HEK293 (cell line): Measurements from ENCODE around the gene STAB2.

Source experiments
- CTCF ChIA-PET: fragments of 350-600 bp; formaldehyde crosslinking; extraction: SDS; loops from one replicate; lab custom pipeline; 2021; ENCODE audit warnings: antibody characterized with exemption; lab: Yijun Ruan, JAX
- POLR2A ChIA-PET: fragments of 300-600 bp; formaldehyde crosslinking; extraction: SDS; loops from one replicate; lab custom pipeline; 2020; ENCODE audit warnings: antibody characterized with exemption, inconsistent platforms; lab: Yijun Ruan, JAX
- H3K27ac ChIP-seq: fragments of 200-500 bp; sonication (Bioruptor generic); 2 replicates; pipeline ENCODE4 v1.5.1; 2014; ENCODE audit warnings: low read depth, low read length, control low read depth, inconsistent platforms; ENCODE audit errors: extremely low read depth
- H3K36me3 ChIP-seq, 2 experiments: fragments of 200-500 bp in 1 of 2; sonication (Bioruptor generic) in 1 of 2; 1 replicate in 1 of 2; 2 replicates in 1 of 2; pipeline ENCODE4 v1.5.1; 2014 to 2017; ENCODE audit warnings: inconsistent platforms in 2 of 2, low read length in 2 of 2; ENCODE audit not compliant: control insufficient read depth in 2 of 2, insufficient read depth in 1 of 2
- H3K4me1 ChIP-seq: fragments of 200-500 bp; sonication (Bioruptor generic); 2 replicates; pipeline ENCODE4 v1.5.1; 2014; ENCODE audit warnings: mild to moderate bottlenecking, low read length, inconsistent platforms; ENCODE audit not compliant: control insufficient read depth, insufficient read depth
- H3K4me3 ChIP-seq: 2 replicates; pipeline ENCODE4 v1.5.1; 2011; ENCODE audit warnings: low read depth, mild to moderate bottlenecking, control low read depth, low read length, moderate library complexity
- H3K9me3 ChIP-seq: fragments of 200-500 bp; sonication (Bioruptor generic); 2 replicates; pipeline ENCODE4 v1.5.1; 2014; ENCODE audit warnings: low read depth, low read length, inconsistent platforms; ENCODE audit not compliant: control insufficient read depth, insufficient read depth
- ATF2 ChIP-seq: fragments of 450-650 bp; formaldehyde crosslinking; IDR thresholded peaks from 2 replicates; pipeline ENCODE4 v1.5.1; 2016; ENCODE audit warnings: missing biosample characterization, missing genetic modification characterization, low read depth
- EGR2 ChIP-seq: fragments of 450-650 bp; formaldehyde crosslinking; IDR thresholded peaks from 2 replicates; pipeline ENCODE4 v1.5.1; 2016; ENCODE audit warnings: low read depth, missing biosample characterization, missing genetic modification characterization
- GLI4 ChIP-seq: fragments of 450-650 bp; formaldehyde crosslinking; IDR thresholded peaks from 2 replicates; pipeline ENCODE4 v1.5.1; 2016; ENCODE audit warnings: missing biosample characterization, missing genetic modification characterization
- GLIS1 ChIP-seq: fragments of 450-650 bp; formaldehyde crosslinking; IDR thresholded peaks from 2 replicates; pipeline ENCODE4 v1.5.1; 2016; ENCODE audit warnings: missing biosample characterization, missing genetic modification characterization
- GLIS2 ChIP-seq: fragments of 450-650 bp; formaldehyde crosslinking; IDR thresholded peaks from 2 replicates; pipeline ENCODE4 v1.5.1; 2016; ENCODE audit warnings: missing biosample characterization, missing genetic modification characterization
- HOXA7 ChIP-seq: sonication (generic); formaldehyde crosslinking; IDR thresholded peaks from 2 replicates; pipeline ENCODE4 v1.8.1; 2022; ENCODE audit warnings: missing genetic modification reagents, borderline replicate concordance
- KLF16 ChIP-seq: fragments of 450-650 bp; formaldehyde crosslinking; IDR thresholded peaks from 2 replicates; pipeline ENCODE4 v1.5.1; 2017; ENCODE audit warnings: missing biosample characterization, missing genetic modification characterization
- OSR2 ChIP-seq: fragments of 450-650 bp; formaldehyde crosslinking; IDR thresholded peaks from 2 replicates; pipeline ENCODE4 v1.5.1; 2016; ENCODE audit warnings: missing biosample characterization, missing genetic modification characterization
- SALL2 ChIP-seq: fragments of 450-650 bp; formaldehyde crosslinking; IDR thresholded peaks from 2 replicates; pipeline ENCODE4 v1.5.0; 2017; ENCODE audit warnings: missing biosample characterization, mild to moderate bottlenecking, missing genetic modification characterization, borderline replicate concordance
- SCRT2 ChIP-seq: fragments of 450-650 bp; formaldehyde crosslinking; IDR thresholded peaks from 2 replicates; pipeline ENCODE4 v1.5.1; 2016; ENCODE audit warnings: missing biosample characterization, missing genetic modification characterization
- ZFHX2 ChIP-seq: fragments of 450-650 bp; formaldehyde crosslinking; conservative IDR thresholded peaks from 2 replicates; pipeline ENCODE4 v1.5.1; 2016; ENCODE audit warnings: missing biosample characterization, missing genetic modification characterization
- ZFP37 ChIP-seq: fragments of 450-650 bp; formaldehyde crosslinking; IDR thresholded peaks from 2 replicates; pipeline ENCODE4 v1.5.1; 2016; ENCODE audit warnings: missing biosample characterization, missing genetic modification characterization
- ZIC2 ChIP-seq: fragments of 450-650 bp; formaldehyde crosslinking; IDR thresholded peaks from 2 replicates; pipeline ENCODE4 v1.5.1; 2016; ENCODE audit warnings: missing biosample characterization, missing genetic modification characterization
- ZNF10 ChIP-seq: fragments of 450-650 bp; formaldehyde crosslinking; IDR thresholded peaks from 2 replicates; pipeline ENCODE4 v1.5.1; 2017; ENCODE audit warnings: missing biosample characterization, missing genetic modification characterization
- ZNF121 ChIP-seq: fragments of 450-650 bp; formaldehyde crosslinking; IDR thresholded peaks from 2 replicates; pipeline ENCODE4 v1.5.1; 2016; ENCODE audit warnings: missing biosample characterization, missing genetic modification characterization
- ZNF133 ChIP-seq: fragments of 450-650 bp; formaldehyde crosslinking; IDR thresholded peaks from 2 replicates; pipeline ENCODE4 v1.5.1; 2016; ENCODE audit warnings: missing biosample characterization, missing genetic modification characterization
- ZNF16 ChIP-seq: fragments of 450-650 bp; formaldehyde crosslinking; IDR thresholded peaks from 2 replicates; pipeline ENCODE4 v1.5.1; 2016; ENCODE audit warnings: low read depth, missing biosample characterization, missing genetic modification characterization
- ZNF221 ChIP-seq: fragments of 450-650 bp; formaldehyde crosslinking; IDR thresholded peaks from 2 replicates; pipeline ENCODE4 v1.5.1; 2017; ENCODE audit warnings: missing biosample characterization, missing genetic modification characterization, borderline replicate concordance
- ZNF398 ChIP-seq: fragments of 450-650 bp; formaldehyde crosslinking; IDR thresholded peaks from 2 replicates; pipeline ENCODE4 v1.5.1; 2017; ENCODE audit warnings: missing biosample characterization, missing genetic modification characterization
- ZNF621 ChIP-seq: fragments of 450-650 bp; formaldehyde crosslinking; IDR thresholded peaks from 2 replicates; pipeline ENCODE4 v1.5.1; 2017; ENCODE audit warnings: missing biosample characterization, missing genetic modification characterization
- ZSCAN4 ChIP-seq: fragments of 450-650 bp; formaldehyde crosslinking; IDR thresholded peaks from 2 replicates; pipeline ENCODE4 v1.5.1; 2017; ENCODE audit warnings: missing biosample characterization, missing genetic modification characterization
- ZXDB ChIP-seq: fragments of 450-650 bp; formaldehyde crosslinking; IDR thresholded peaks from 2 replicates; pipeline ENCODE4 v1.5.1; 2016; ENCODE audit warnings: missing biosample characterization, missing genetic modification characterization
- TF ChIP-seq, protein P1 (sequence below): fragments of 450-650 bp; formaldehyde crosslinking; IDR thresholded peaks from 2 replicates; pipeline ENCODE4 v1.5.1; 2016; ENCODE audit warnings: missing biosample characterization, missing genetic modification characterization
- TF ChIP-seq, protein P2 (sequence below): fragments of 450-650 bp; IDR thresholded peaks from 2 replicates; pipeline ENCODE4 v1.5.1; 2018; ENCODE audit warnings: missing biosample characterization, missing genetic modification characterization

STAB2 gene

GRCh38 chr12:103657331-103657730 lies 70.3 kb downstream of the STAB2 start:
- no peaks in the 10 kb centered on the region for H3K36me3 ChIP-seq
- H3K27ac ChIP-seq = no peak overlapping the region
- TF ChIP-seq ZNF16 (no peak), ZSCAN4 (tag by site-specific recombination) (no peak), ZNF10 (tag by site-specific recombination) (no peak)
- TF ChIP-seq, protein P1, sequence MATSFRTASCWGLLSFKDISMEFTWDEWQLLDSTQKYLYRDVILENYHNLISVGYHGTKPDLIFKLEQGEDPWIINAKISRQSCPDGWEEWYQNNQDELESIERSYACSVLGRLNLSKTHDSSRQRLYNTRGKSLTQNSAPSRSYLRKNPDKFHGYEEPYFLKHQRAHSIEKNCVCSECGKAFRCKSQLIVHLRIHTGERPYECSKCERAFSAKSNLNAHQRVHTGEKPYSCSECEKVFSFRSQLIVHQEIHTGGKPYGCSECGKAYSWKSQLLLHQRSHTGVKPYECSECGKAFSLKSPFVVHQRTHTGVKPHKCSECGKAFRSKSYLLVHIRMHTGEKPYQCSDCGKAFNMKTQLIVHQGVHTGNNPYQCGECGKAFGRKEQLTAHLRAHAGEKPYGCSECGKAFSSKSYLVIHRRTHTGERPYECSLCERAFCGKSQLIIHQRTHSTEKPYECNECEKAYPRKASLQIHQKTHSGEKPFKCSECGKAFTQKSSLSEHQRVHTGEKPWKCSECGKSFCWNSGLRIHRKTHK = no peak
- H3K9me3 ChIP-seq = no peaks in the 10 kb centered on the region
- H3K4me3 ChIP-seq = no peak overlapping the region
- H3K4me1 ChIP-seq = no peaks in the 10 kb centered on the region
- POLR2A ChIA-PET = no interaction called here
- CTCF ChIA-PET = interaction anchor here (0.9 to 1.1 kb wide), 2 partner anchors 22 to 24 kb away, joined by 3 to 4 read pairs; no protein-coding TSS in a partner anchor

GRCh38 chr12:103664626-103665025 lies 77.6 kb downstream of the STAB2 start:
- ChIA-PET POLR2A (no interaction called here), CTCF (interaction anchor here (0.5 to 2.7 kb wide), 2 partner anchors 32 to 333 kb away, joined by 8 to 15 read pairs; no protein-coding TSS in a partner anchor)
- H3K4me3 ChIP-seq = no peak overlapping the region
- TF ChIP-seq OSR2 (tag by site-specific recombination) = no peak
- no peak for TF ChIP-seq ATF2
- TF ChIP-seq KLF16 = no peak
- no peak for TF ChIP-seq SALL2 (tag by site-specific recombination)
- TF ChIP-seq ZFP37 (tag by site-specific recombination) = no peak
- TF ChIP-seq, protein P2, sequence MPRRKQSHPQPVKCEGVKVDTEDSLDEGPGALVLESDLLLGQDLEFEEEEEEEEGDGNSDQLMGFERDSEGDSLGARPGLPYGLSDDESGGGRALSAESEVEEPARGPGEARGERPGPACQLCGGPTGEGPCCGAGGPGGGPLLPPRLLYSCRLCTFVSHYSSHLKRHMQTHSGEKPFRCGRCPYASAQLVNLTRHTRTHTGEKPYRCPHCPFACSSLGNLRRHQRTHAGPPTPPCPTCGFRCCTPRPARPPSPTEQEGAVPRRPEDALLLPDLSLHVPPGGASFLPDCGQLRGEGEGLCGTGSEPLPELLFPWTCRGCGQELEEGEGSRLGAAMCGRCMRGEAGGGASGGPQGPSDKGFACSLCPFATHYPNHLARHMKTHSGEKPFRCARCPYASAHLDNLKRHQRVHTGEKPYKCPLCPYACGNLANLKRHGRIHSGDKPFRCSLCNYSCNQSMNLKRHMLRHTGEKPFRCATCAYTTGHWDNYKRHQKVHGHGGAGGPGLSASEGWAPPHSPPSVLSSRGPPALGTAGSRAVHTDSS (tag by site-specific recombination) = no peak
- TF ChIP-seq GLIS1 (tag by site-specific recombination) = no peak
- no peak for TF ChIP-seq ZNF121 (tag by site-specific recombination)
- no peak for TF ChIP-seq ZNF221 (tag by site-specific recombination)
- TF ChIP-seq ZXDB (tag by site-specific recombination) = no peak
- TF ChIP-seq ZNF621 (tag by site-specific recombination) = no peak
- no peak for TF ChIP-seq HOXA7 (CRISPR knock-in tag)
- no peak for TF ChIP-seq GLIS2 (tag by site-specific recombination)
- no peak for TF ChIP-seq GLI4 (tag by site-specific recombination)
- no peaks in the 10 kb centered on the region; the same call in 1 of the 2 replicates for H3K4me1 ChIP-seq
- no peak overlapping the region for H3K27ac ChIP-seq
- no peaks in the 10 kb centered on the region for H3K36me3 ChIP-seq
- H3K9me3 ChIP-seq = no peaks in the 10 kb centered on the region

GRCh38 chr12:103665971-103666370 lies 78.9 kb downstream of the STAB2 start:
- no peaks in the 10 kb centered on the region; the same call in 1 of the 2 replicates for H3K4me1 ChIP-seq
- no peaks in the 10 kb centered on the region for H3K36me3 ChIP-seq
- no peak overlapping the region for H3K27ac ChIP-seq
- no peaks in the 10 kb centered on the region for H3K9me3 ChIP-seq
- TF ChIP-seq EGR2 (tag by site-specific recombination) = peak; percentile 83
- no peak for TF ChIP-seq ZNF133 (tag by site-specific recombination)
- peak; percentile 57 for TF ChIP-seq ZIC2 (tag by site-specific recombination)
- TF ChIP-seq ZNF398 (tag by site-specific recombination) = peak; percentile 46; the same call in 1 of the 2 replicates
- no peak for TF ChIP-seq SCRT2 (tag by site-specific recombination)
- TF ChIP-seq ZFHX2 (tag by site-specific recombination) = peak; percentile 72
- POLR2A ChIA-PET = no interaction called here
- CTCF ChIA-PET = interaction anchor here (2.7 kb wide), 1 partner anchor 34 kb away, joined by 15 read pairs; no protein-coding TSS in a partner anchor
- H3K4me3 ChIP-seq = no peak overlapping the region
